K562 (cell line): ENCODE results near the gene PIP5KL1. TPM values are rescaled to one million over a fixed set of nuclear protein-coding genes. Genes with fewer than 3 reads are reported as not detected.
A peak's percentile ranks its signal among the peaks of the same experiment; 100 is the strongest.

Experiments
- BCOR ChIP-seq: fragments of 450-650 bp; IDR thresholded peaks from 2 replicates; pipeline ENCODE4 v1.6.1; 2016
- E2F1 ChIP-seq: sonication (generic); formaldehyde crosslinking; IDR thresholded peaks from 2 replicates; pipeline ENCODE4 v1.8.1; 2023; ENCODE audit warnings: mild to moderate bottlenecking, missing genetic modification reagents, moderate library complexity
- EZH2 ChIP-seq: IDR thresholded peaks from 2 replicates; pipeline ENCODE4 v1.6.1; 2012; ENCODE audit warnings: low read depth, mild to moderate bottlenecking, inconsistent platforms, low read length, borderline replicate concordance
- HDAC2 ChIP-seq: fragments of 450-650 bp; IDR thresholded peaks from 2 replicates; pipeline ENCODE4 v1.6.1; 2016; ENCODE audit warnings: mild to moderate bottlenecking
- HDAC3 ChIP-seq: fragments of 450-650 bp; IDR thresholded peaks from 2 replicates; pipeline ENCODE4 v1.6.1; 2018; ENCODE audit warnings: borderline replicate concordance, mild to moderate bottlenecking, moderate library complexity; ENCODE audit not compliant: partially characterized antibody
- MAZ ChIP-seq, 2 experiments: fragments of 450-650 bp in 1 of 2; sonication (generic) in 1 of 2; formaldehyde crosslinking; IDR thresholded peaks in 1 of 2; conservative IDR thresholded peaks in 1 of 2; 2 replicates each; pipeline versions ENCODE4 v1.4.0 to v1.5.0; 2020; ENCODE audit warnings: mild to moderate bottlenecking in 1 of 2, missing genetic modification reagents in 1 of 2
- MGA ChIP-seq: fragments of 450-650 bp; IDR thresholded peaks from 2 replicates; pipeline ENCODE4 v1.6.1; 2016; ENCODE audit warnings: mild to moderate bottlenecking, moderate library complexity
- ZNF146 ChIP-seq: IDR thresholded peaks from one replicate; pipeline ENCODE4 v1.6.1; 2018; ENCODE audit warnings: missing compliant biosample characterization; ENCODE audit not compliant: unreplicated experiment
- polyA plus RNA-seq, 8 experiments: library from polyadenylated mRNA; depleted of rRNA in 4 of 8; stranded (reverse) in 5 of 8; unstranded in 3 of 8; fragments of >200 nt; fragmentation: Nextera tagmentation in 2 of 8; fragmentation: Illumina TruSeq in 1 of 8; extraction: Ambion mirVana in 2 of 8; extraction: Trizol in 1 of 8; gene quantifications; 2 replicates each; pipeline versions ENCODE4 v1.2.1 to v1.2.3, GENCODE V29; 2011 to 2014; ENCODE audit warnings: inconsistent platforms in 1 of 8, missing spikeins in 1 of 8
- total RNA-seq, 7 experiments: library from RNA; depleted of rRNA in 6 of 7; stranded (reverse); fragments of >200 nt in 6 of 7; fragmentation: Illumina TruSeq in 2 of 7; extraction: Trizol in 2 of 7; gene quantifications; 2 replicates each; pipeline versions ENCODE4 v1.2.1 to v1.2.3, GENCODE V29; 2011 to 2021; ENCODE audit warnings: low replicate concordance in 1 of 7
- TF ChIP-seq, protein P1 (sequence below): sonication (generic); formaldehyde crosslinking; IDR thresholded peaks from 2 replicates; pipeline ENCODE4 v1.8.0; 2022; ENCODE audit warnings: mild to moderate bottlenecking, missing genetic modification reagents

Gene PIP5KL1
- total and polyA plus RNA-seq, 9 of the 15 experiments (the other 6 are each of a cell fraction or from before 2014, with no cell fraction given) = 0.18 to 4.8 (median 1.2) TPM

GRCh38 chr9:127898433-127899127 is 32.0 kb downstream of the PIP5KL1 start (continued):
- TF ChIP-seq, protein P1, sequence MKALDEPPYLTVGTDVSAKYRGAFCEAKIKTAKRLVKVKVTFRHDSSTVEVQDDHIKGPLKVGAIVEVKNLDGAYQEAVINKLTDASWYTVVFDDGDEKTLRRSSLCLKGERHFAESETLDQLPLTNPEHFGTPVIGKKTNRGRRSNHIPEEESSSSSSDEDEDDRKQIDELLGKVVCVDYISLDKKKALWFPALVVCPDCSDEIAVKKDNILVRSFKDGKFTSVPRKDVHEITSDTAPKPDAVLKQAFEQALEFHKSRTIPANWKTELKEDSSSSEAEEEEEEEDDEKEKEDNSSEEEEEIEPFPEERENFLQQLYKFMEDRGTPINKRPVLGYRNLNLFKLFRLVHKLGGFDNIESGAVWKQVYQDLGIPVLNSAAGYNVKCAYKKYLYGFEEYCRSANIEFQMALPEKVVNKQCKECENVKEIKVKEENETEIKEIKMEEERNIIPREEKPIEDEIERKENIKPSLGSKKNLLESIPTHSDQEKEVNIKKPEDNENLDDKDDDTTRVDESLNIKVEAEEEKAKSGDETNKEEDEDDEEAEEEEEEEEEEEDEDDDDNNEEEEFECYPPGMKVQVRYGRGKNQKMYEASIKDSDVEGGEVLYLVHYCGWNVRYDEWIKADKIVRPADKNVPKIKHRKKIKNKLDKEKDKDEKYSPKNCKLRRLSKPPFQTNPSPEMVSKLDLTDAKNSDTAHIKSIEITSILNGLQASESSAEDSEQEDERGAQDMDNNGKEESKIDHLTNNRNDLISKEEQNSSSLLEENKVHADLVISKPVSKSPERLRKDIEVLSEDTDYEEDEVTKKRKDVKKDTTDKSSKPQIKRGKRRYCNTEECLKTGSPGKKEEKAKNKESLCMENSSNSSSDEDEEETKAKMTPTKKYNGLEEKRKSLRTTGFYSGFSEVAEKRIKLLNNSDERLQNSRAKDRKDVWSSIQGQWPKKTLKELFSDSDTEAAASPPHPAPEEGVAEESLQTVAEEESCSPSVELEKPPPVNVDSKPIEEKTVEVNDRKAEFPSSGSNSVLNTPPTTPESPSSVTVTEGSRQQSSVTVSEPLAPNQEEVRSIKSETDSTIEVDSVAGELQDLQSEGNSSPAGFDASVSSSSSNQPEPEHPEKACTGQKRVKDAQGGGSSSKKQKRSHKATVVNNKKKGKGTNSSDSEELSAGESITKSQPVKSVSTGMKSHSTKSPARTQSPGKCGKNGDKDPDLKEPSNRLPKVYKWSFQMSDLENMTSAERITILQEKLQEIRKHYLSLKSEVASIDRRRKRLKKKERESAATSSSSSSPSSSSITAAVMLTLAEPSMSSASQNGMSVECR (CRISPR knock-in tag) = peak; percentile 91
- TF ChIP-seq MGA (no peak), EZH2 (no peak), BCOR (peak; percentile 99), ZNF146 (no peak), E2F1 (no peak), MAZ (CRISPR knock-in tag; conservative IDR thresholded peaks at IDR 0.05 in 1 of 2, IDR thresholded peaks at IDR 0.05 in 1 of 2) (peak; percentile 57 to 86; a peak in 3 of 4 replicates), HDAC3 (no peak), HDAC2 (peak; percentile 89)
